Epithelial cell of proximal tubule (primary cell): Measurements from ENCODE around the gene CD3E. TPM values are rescaled to one million over a fixed set of nuclear protein-coding genes. Genes with fewer than 3 reads are reported as not detected.

Experiments used
- DNase-seq: peaks from one replicate; pipeline ENCODE4 v3.0.0-alpha.2; 2011; ENCODE audit warnings: low read depth
- H3K4me3 ChIP-seq: 2 replicates; pipeline ENCODE4 v1.5.1; 2011; ENCODE audit warnings: low read depth, mild to moderate bottlenecking, low read length
- total RNA-seq: library from RNA; depleted of rRNA; stranded (reverse); fragments of >200 nt; gene quantifications from 2 replicates; pipeline ENCODE4 v1.2.3, GENCODE V29; 2015
- TF ChIP-seq, protein P1 (sequence below): conservative IDR thresholded peaks from 2 replicates; pipeline ENCODE4 v1.5.1; 2012; ENCODE audit warnings: low read depth, mild to moderate bottlenecking, low read length

CD3E gene
- total RNA-seq, 1 donor from 2014 or later: not detected

DNA sequence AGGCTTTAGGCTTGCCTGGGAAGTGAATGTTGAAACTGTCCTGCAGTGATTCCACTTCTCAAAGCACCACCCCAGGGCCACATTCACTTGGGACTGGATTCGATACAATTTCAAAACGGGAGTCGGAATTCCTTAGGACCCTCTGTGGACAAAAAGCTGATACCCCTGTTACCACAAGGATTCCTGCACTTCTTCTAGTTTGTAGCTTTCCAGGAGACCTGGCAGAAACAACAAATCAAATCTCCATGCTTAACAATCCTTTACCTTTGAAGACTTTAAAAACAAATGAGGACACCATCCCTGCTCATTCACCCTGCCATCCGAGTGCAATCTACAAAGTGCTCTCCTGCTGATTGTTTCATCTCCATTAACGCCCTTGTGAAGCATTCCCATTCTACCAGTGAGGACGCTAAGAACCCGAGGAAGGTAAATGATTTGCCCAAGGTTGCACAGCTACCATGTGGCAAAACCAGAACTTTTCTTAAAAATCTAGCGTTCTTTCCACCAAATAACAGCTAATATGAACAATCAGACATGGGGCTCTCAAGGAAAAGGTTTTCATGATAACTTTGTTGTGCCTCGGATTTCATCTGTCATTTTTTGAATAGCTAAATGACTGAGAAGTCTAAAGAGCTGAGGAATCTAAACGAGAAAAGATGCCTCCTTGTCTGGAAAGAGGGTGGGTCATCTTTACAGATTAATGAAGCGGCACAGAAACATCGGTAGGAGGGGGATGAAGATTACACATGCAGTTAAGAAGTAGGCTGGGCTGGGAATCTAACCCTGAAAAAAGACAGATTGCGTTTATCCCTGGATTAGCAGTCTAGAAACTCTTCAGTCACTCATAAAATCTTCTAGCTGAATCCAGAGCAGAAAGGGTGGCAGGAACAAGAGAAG is 39.7 kb upstream of the CD3E start:
- no peak for DNase-seq
- H3K4me3 ChIP-seq: peak overlapping the region; percentile 52
- TF ChIP-seq, protein P1, sequence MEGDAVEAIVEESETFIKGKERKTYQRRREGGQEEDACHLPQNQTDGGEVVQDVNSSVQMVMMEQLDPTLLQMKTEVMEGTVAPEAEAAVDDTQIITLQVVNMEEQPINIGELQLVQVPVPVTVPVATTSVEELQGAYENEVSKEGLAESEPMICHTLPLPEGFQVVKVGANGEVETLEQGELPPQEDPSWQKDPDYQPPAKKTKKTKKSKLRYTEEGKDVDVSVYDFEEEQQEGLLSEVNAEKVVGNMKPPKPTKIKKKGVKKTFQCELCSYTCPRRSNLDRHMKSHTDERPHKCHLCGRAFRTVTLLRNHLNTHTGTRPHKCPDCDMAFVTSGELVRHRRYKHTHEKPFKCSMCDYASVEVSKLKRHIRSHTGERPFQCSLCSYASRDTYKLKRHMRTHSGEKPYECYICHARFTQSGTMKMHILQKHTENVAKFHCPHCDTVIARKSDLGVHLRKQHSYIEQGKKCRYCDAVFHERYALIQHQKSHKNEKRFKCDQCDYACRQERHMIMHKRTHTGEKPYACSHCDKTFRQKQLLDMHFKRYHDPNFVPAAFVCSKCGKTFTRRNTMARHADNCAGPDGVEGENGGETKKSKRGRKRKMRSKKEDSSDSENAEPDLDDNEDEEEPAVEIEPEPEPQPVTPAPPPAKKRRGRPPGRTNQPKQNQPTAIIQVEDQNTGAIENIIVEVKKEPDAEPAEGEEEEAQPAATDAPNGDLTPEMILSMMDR: no peak

DNA sequence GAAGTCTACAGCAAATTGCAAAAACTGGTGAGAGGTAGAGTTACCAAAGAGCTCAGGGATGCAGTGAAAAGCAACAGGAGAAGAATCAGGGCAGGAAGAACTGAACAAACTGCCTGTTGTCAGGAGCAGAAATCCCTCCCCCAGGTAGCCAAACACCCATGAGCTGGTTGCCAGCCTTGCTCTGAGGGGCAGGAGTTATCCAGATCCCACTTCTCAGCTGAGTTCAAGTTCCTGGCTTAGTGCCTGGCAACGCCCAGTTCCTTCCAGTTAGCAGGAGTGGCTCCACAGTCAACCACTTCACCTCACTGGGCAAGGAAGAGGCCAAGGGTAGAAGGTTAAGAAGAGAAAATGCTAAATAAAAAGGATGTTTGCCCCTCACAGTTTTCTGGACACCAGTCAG is 38.6 kb upstream of the CD3E start:
- TF ChIP-seq, protein P1: no peak
- DNase-seq: no peak
- no peak overlapping the region for H3K4me3 ChIP-seq

DNA sequence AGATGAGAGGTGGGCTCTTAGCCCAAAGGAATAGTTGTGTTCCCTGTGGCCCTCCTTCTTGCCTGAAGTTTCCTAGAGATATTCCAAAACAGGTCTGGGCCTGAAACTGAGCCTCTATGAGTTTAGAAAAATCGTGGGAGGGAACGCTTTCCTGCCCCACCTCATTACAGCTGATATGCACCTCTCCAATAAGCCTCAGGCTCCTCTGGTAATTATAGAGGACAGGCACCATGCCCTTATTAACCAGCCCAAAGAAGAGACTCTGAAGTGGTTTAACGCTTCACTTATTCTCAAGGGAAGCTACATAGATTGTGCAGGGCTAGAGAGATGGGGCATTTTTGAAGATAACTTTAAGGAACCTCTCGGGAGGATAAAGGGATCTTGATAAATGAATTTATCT is 37.0 kb upstream of the CD3E start:
- no peak for DNase-seq
- no peak overlapping the region for H3K4me3 ChIP-seq
- TF ChIP-seq, protein P1: no peak

DNA sequence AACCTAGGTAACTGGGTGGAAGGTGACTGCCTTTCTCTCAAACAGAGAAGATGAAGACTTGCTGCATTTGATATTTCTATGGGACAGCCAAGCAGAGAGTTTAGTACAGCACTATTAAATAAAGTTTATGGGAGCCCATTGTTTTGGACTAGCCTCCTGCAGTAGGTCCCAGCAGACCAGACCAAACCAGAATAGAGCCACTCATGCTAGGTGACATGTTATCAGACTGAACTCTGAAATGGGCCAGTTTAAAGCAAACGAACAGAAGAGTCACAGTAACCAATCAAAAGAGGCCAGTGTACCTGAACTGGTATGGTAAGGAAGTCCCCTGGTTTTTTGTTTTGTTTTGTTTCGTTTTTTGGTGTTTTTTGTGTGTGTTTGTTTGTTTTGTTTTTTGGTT is 32.5 kb upstream of the CD3E start:
- H3K4me3 ChIP-seq: no peak overlapping the region

DNA sequence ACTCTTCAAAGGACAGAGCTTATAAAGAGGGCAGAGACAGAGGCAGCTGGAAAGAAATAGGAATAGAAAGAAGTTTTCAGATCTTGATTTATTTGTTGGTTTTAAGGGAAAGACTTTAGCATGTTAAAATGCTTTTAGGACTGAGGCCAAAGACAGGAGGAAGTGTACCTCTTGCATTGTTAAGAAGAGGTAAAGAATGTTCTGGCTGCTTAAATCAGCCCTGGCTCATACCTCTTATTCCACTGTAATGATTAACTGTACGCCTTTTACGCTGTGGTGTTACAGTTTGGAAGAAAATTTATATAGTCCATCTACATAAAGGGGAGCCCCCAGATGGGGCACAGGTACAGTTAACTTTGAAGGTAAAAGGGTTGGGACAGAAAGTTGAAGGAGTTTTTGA is 30.3 kb upstream of the CD3E start:
- no peak overlapping the region for H3K4me3 ChIP-seq
- TF ChIP-seq, protein P1: no peak
- DNase-seq: no peak

More for the DNA sequence above, 32.5 kb upstream of the CD3E start:
- TF ChIP-seq, protein P1: no peak
- no peak for DNase-seq

DNA sequence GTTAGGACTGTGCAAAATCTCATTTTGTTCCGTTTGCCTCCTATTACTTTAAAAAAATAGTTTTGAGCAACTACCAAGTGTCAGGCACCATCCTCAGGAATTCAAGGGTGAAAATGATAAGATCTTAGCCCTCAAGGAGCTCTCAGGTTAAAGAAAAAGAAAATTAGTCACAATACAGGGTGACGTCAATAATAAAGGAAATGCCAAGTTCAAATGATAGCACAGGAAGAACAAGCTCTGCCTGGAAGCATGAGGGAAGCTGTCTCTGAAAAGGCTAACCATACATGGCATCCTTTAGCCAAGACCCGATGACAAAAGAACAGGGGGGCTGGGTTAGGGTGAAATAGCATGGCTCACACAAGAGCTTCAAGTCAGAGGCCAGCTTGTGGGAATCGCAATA is 29.4 kb upstream of the CD3E start:
- DNase-seq: no peak
- TF ChIP-seq, protein P1: no peak
- H3K4me3 ChIP-seq: no peak overlapping the region

DNA sequence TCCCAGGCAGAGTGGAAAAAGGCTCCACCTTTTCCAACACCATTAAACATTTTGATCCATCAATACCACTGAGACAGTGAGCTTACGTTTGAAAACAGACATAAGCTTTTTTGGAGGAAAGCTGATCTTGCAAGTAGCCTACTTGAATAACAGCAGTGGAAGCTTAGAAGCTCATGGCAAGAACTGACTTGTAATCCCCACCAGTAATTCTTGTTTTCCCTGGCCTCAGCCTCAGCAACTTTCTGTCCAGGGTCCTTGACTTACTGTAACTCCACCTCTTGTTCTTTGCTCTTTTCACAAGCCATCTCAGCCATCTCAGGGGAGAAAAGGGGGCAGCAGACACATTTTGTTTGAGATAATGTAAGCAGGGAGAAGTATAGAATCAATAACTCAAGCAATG is 28.1 kb upstream of the CD3E start:
- H3K4me3 ChIP-seq: no peak overlapping the region
- TF ChIP-seq, protein P1: no peak
- DNase-seq: no peak
